Measurements from ENCODE around the gene PJA1.

- TF ChIP-seq KDM1A (IDR thresholded peaks at IDR 0.05; ENCODE audit: low read depth) (no peak), EP300 (IDR thresholded peaks at IDR 0.05) (no peak), REST (IDR thresholded peaks at IDR 0.05) (no peak), PBX3 (IDR thresholded peaks at IDR 0.05) (no peak), POLR2AphosphoS2 (conservative IDR thresholded peaks at IDR 0.05; ENCODE audit: low read length) (no peak), NFE2L2 (conservative IDR thresholded peaks at IDR 0.05; ENCODE audit: low read length) (no peak), CTCF (IDR thresholded peaks at IDR 0.05) (no peak), NR3C1 (IDR thresholded peaks at IDR 0.05) (no peak)
Observed at GRCh38 chrX:69139516-69139915, 25.7 kb downstream of the PJA1 start.
